Fibroblast of pulmonary artery (primary cell): ENCODE results near the gene BMPER.

Experiments
- DNase-seq: peaks from one replicate; pipeline ENCODE4 v3.0.0-alpha.2; 2010; ENCODE audit warnings: low read depth
- H3K4me3 ChIP-seq: replicated peaks from 2 replicates; pipeline ENCODE4 v1.5.1; 2011; ENCODE audit warnings: low read depth, mild to moderate bottlenecking, control low read depth, low read length, moderate library complexity
- CTCF ChIP-seq: IDR thresholded peaks from 2 replicates; pipeline ENCODE4 v1.5.1; 2011; ENCODE audit warnings: mild to moderate bottlenecking, control low read depth, low read length, inconsistent platforms; ENCODE audit errors: missing control alignments

The BMPER gene

GRCh38 chr7:33873518-33873917 is 31.8 kb upstream of the BMPER start:
- H3K4me3 ChIP-seq = no peak overlapping the region
- TF ChIP-seq CTCF = no peak
- DNase-seq = no peak

DNA sequence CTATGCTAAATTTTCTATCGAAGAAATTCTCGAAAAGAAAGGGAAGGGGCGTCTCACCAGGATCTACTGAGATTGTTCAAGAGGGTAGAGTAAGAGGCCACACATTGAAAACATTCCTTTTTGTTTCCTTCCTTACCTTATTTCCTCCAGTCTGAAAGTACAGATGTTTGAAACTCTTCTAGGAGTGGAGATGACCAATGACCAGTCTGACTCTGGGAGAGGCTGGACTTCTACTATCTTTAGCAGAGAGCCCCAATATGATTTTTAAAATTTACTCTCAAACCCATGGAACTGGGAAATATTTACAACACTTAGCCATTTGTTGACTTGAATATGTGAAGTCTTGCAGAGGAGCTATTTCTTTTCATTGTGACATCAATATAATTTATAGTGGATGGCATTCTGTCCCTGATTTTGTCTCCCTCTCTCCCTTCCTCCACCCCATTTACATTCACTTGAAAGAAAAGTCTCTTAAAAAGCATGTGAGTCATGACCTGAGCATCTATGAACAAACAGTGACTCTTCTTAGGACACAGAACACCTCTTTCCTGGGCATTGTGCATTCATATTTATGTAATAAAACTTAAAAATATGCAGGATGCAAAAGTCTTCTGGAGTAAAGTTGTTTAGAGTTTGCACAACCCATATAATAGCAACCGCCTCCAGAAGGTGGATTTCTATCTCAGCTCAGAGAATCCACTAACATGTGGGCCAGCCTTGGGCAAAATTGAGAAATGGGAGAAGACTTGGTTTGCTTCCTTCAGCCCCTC is 31.2 kb upstream of the BMPER start:
- H3K4me3 ChIP-seq = no peak overlapping the region
- no peak for TF ChIP-seq CTCF
- peak; percentile 75 for DNase-seq

- peak; percentile 85 for DNase-seq
- no peak overlapping the region for H3K4me3 ChIP-seq
- no peak for TF ChIP-seq CTCF
Measured at GRCh38 chr7:33874943-33875342, 30.4 kb upstream of the BMPER start.

DNA sequence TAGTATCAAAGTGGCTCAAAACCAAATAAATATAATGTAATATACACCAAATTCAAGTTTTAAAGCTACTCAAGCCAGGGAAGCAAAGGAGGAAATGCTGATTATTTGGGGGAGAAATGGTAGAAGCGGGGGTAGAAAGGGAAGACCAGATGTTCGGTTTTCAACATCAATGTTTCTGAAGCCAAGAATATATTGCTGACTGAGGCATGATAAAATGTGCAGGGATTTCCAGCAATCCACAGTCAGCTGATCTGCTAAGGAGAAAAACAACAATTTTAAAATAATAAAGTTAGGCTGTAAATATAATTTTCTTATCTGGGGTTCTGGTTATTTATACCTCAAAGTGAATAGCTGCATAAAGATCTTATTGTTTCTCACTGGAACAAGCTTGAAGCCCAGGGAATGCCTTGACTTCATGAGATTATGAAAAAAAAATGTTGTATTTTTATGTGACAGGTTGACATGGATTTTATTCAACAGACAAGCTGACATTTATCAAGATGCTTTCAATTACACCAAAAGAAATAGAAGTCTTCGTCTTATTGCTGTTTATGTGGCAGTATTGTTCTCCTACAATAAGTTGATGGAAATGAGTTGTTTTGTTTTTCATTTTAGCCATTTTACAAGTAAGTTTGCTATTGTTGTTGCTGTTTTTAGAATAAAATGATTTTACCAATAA is 28.6 kb upstream of the BMPER start:
- no peak for TF ChIP-seq CTCF
- peak; percentile 66 for DNase-seq
- no peak overlapping the region for H3K4me3 ChIP-seq

DNA sequence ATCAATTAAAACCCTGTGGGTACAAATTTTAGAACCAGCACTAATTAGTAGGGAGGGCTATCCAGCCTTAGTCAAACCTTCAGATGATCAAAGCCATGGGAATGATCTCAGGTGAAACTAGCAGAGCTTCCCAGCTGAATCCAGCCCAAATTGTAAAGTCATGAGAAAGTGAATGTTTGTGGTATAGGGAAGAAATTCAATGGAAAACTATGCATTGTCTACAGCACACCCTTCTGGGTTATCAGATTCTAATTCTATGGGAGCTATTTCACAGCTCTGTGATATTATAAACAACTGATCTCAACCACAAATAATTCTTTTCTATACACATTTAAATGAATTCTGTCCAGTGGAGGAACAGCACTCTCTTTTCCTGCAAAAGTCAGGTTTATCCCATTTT is 24.6 kb upstream of the BMPER start:
- no peak overlapping the region for H3K4me3 ChIP-seq
- no peak for TF ChIP-seq CTCF
- DNase-seq = peak; percentile 42

- DNase-seq = no peak
- TF ChIP-seq CTCF = no peak
- no peak overlapping the region for H3K4me3 ChIP-seq
Measured at GRCh38 chr7:33881316-33881715, 24.0 kb upstream of the BMPER start.
